ENCODE results near the gene MAPT.

- no peak for TF ChIP-seq TAF1 (IDR thresholded peaks at IDR 0.05; ENCODE audit: borderline replicate concordance, low read depth, low read length)
- TF ChIP-seq POLR2A (IDR thresholded peaks at IDR 0.05; ENCODE audit: low read depth, low read length) = no peak
- TF ChIP-seq POLR2AphosphoS5 (IDR thresholded peaks at IDR 0.05; ENCODE audit: low read depth, low read length) = no peak
These were observed 24.8 kb downstream of the MAPT start for GRCh38 chr17:45919136-45919535.
